GM18507 (cell line): ENCODE data around the gene C11orf16.
"Not testable (repeated sequence)": the region's sequence is repeated elsewhere in the genome, so short reads cannot be mapped to it uniquely, and the experiment has no call there.

Experiments used
- DNase-seq: peaks from one replicate; pipeline ENCODE4 v3.0.0; 2011; ENCODE audit warnings: low read depth; ENCODE audit not compliant: insufficient read length; ENCODE audit errors: extremely low spot score
- FAIRE-seq: peaks from 2 replicates; lab custom pipeline; 2011; peaks lifted over from hg19 to GRCh38; lab: Jason Lieb, UNC

The C11orf16 gene

DNA sequence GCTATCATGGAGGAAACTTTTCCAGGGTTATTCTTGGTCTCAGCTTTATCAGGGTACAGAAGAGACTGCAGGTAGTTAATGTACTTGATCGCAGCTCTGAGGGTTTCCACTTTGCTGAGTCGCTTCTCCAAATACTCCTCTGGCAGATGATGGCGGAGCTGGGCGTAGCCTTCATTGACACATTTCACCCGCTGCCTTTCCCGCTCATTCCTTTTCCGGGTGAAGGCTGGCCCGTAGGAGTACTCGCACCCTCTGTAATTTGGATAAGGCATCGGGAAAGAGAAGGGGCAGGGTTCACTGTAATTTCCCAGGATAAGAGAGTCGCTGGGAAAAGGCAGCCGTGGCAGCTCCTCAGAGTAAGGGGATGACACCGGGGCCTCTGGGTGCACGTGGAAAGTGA is 4.9 kb upstream of the C11orf16 start:
- no peak for DNase-seq
- no peak for FAIRE-seq

DNA sequence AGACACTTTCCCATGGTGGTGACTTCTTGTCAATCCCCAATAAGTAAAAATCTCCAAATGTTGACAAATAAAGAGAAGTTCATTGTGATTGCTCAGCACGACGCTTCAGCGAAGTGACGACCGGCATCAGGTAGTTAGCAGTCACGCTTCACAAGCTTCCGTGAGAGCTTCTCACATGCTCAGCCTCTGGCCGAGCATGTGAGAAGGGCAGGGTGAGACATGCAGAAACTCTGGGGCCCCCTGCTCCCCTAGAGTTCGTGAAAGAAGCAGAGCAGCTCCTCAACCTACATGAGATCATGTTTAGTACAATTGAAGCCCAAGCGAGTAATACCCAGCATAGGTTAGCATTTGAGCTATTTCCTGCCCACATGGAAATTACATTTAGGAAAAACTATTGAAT is 4.4 kb upstream of the C11orf16 start:
- FAIRE-seq: peak; percentile 29
- peak; percentile 8 for DNase-seq

GRCh38 chr11:8935789-8936188 is 3.0 kb upstream of the C11orf16 start:
- FAIRE-seq, DNase-seq: not testable (repeated sequence)

DNA sequence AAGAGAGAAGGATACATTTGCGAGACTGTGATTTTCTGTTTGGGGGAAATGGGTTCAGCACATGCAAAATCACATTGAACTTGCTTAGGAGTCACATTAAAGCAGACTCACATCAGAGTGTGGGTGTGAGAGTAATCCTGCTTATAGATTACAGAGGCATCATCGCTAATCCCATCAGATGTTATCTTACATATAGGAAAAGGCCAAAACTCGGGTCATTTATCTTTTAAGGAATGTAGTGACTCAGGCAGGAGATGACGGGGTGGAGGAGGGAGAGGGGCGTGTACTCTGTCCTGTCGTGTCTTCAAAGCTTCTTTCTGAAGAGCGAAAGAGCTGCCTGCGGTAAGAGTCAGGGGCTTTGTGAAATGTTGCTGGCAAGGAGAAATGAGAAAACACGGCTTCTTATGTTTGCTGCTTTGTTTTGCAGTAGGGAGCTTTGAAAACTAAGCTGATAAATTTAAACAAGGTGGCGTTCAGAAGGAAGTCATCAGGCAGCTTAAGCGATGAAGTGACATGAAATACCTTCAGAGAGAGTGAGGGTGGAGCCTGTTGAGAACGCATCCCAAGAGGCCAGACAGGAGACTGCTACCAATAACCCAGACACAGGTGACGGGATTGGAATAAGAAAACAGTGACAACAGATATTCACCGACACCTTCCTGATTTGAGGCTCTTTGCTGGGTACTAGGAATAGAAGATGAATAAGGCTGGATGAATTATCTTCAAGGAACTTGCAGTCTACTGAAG is 2.2 kb upstream of the C11orf16 start:
- FAIRE-seq: no peak
- DNase-seq: no peak

- DNase-seq (no peak), FAIRE-seq (no peak)
Observed at GRCh38 chr11:8933931-8934330, 1.2 kb upstream of the C11orf16 start.

GRCh38 chr11:8930456-8931175 is 2.1 kb downstream of the C11orf16 start:
- DNase-seq: no peak
- no peak for FAIRE-seq

- DNase-seq (no peak), FAIRE-seq (no peak)
Observed at GRCh38 chr11:8928981-8929615, 3.6 kb downstream of the C11orf16 start.

- DNase-seq (no peak), FAIRE-seq (no peak)
Observed at GRCh38 chr11:8928205-8928604, 4.5 kb downstream of the C11orf16 start.

DNA sequence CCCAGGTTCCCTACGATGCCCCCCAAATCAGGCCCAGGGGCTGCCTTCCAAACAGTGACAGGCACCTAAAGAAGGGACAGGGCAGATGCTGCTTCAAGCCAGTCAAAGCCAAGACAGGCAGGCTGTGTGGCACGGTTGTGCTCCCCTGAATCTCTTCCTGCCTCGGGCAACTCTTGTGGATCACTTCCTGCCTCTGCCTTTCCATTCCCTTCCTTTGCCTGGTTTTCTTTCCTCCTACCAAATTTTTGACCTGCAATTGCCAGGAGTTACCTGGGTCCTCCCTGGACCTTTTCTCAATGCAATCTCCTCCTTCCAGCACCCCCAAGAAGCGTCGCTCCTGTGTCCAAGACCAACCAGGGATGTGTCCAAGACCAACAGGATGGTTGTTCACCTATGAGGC is 5.5 kb downstream of the C11orf16 start:
- FAIRE-seq: no peak
- DNase-seq: no peak

- FAIRE-seq (no peak), DNase-seq (no peak)
Observed at GRCh38 chr11:8926236-8926635, 6.5 kb downstream of the C11orf16 start.

- DNase-seq: no peak
- FAIRE-seq: no peak
Observed at GRCh38 chr11:8925711-8926110, 7.0 kb downstream of the C11orf16 start.

- FAIRE-seq (no peak), DNase-seq (no peak)
Observed at GRCh38 chr11:8922691-8923090, 10.1 kb downstream of the C11orf16 start.

- no peak for DNase-seq
- no peak for FAIRE-seq
Observed at GRCh38 chr11:8917157-8917825, 15.5 kb downstream of the C11orf16 start.

DNA sequence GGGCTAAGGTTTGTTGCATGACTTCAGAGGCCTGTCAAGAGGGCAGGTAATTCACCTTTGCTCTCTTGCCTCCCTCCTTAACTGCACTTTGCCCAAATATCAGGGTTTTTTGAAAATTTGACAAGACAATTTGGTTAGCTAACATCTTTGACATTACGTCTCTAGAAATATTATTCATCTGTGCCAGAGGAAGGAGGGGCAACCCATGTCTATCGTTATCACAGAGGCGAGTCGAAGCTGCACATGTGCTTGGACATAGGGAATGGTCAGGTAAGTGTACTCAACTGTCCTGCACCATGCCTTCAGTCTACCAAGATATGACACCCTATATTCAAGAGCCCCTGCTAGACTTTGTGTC is 18.1 kb downstream of the C11orf16 start:
- FAIRE-seq: no peak

DNA sequence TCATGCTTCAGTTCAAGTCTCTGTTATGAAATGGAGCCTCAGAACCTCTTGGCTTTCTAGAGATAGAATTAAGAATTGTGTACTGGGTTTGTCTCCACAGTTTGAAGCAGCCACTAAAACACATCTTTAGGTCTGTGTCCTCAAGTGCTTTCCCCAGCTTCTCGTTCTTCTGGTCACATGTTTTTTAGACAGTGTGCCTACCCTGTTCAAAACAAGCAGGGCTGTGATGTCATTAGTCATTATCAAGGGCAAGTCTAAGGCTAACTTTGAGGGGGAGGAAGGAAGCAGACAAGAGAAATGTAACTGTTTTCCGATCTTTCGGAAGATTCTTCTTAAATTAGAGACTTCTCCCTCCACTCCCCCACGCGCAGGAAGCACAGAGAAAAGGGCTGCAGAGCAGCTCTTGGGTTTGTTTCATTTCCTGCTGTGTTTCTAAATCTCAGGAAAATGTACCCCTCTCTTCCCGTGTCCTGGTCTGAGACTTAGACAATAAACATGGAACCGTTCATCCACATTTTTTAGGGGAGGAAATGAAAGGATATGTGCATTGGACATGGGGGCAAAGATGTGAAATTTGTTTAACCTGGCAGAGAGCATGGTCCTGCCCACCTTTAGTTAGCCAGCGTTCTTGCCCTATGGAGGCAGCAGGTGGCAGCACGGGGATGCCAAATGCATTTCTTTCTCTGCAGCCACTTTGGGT is 18.6 kb downstream of the C11orf16 start:
- DNase-seq (no peak), FAIRE-seq (peak; percentile 52)

More for the DNA sequence above, 18.1 kb downstream of the C11orf16 start:
- no peak for DNase-seq

GRCh38 chr11:8911029-8911823 is 21.5 kb downstream of the C11orf16 start, which contains the start of gene AKIP1:
Gene AKIP1 (plus strand): TSS chr11:8911189. CDS start chr11:8911450, 261 bp downstream.
- peak; percentile 86 for DNase-seq
- FAIRE-seq: peak; percentile 78

DNA sequence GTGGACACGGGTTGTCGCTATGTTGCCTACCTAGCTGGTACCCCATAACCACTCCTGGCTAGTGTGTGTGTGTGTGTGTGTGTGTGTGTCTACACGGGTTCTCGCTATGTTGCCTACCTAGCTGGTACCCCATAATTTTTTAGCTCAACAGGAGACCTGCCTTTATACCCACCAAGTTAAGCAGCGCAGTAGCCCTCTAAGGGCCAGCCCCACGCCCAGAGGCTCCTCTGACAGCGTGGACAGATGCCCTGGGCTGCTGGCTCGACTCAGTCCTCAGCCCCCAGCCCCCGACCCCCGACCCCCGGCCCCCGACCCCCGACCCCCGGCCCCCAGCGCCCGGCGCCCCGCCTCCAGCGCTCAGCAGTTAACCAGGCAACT is 22.1 kb downstream of the C11orf16 start:
- DNase-seq: no peak
- peak; percentile 24 for FAIRE-seq

- no peak for DNase-seq
- no peak for FAIRE-seq
Observed at GRCh38 chr11:8908099-8908498, 24.6 kb downstream of the C11orf16 start.

- no peak for FAIRE-seq
- DNase-seq: no peak
Observed at GRCh38 chr11:8907116-8907515, 25.6 kb downstream of the C11orf16 start.
